D721Med (cell line): Measurements from ENCODE around the gene TOR1B.
"Not testable (repeated sequence)": the region's sequence is repeated elsewhere in the genome, so short reads cannot be mapped to it uniquely, and the experiment has no call there.

Experiments
- DNase-seq: peaks from one replicate; pipeline ENCODE4 v3.0.0; 2011; ENCODE audit warnings: low spot score; ENCODE audit not compliant: insufficient read length
- FAIRE-seq: peaks from 2 replicates; lab custom pipeline; 2011; peaks lifted over from hg19 to GRCh38; lab: Jason Lieb, UNC
- TF ChIP-seq, protein P1 (sequence below): IDR thresholded peaks from 2 replicates; pipeline ENCODE4 v1.5.1; 2012; ENCODE audit warnings: mild to moderate bottlenecking, control low read depth; ENCODE audit not compliant: insufficient read depth; ENCODE audit errors: missing control alignments

TOR1B gene

DNA sequence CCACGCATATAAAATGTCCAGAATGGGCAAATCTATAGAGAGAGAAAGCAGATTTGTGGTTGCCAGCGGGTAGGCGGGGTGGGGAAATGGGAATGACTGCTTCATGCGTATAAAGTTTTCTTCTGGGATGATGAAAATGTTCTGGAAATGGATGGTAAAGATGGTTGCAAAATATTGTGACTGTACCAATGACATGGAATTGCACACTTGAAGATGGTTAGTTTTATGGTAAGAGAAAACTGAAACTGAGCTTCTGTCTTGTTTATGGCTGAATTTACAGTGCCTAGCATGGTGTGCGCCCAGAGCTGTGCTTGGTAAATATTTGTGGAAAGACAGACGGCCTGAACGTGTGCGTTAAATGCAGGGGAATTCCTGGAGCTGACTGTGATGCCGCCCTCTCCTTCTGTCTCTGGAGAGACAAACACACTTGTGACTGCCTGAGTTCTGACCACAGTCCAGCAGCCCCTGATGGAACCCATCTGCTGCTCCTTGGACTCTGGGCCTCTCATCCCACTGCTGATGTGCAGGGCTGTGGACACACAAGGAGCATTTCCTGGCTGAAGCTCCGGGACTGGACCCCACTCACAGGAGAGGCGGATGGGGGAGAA lies 41.6 kb upstream of the TOR1B start:
- no peak for DNase-seq
- TF ChIP-seq, protein P1, sequence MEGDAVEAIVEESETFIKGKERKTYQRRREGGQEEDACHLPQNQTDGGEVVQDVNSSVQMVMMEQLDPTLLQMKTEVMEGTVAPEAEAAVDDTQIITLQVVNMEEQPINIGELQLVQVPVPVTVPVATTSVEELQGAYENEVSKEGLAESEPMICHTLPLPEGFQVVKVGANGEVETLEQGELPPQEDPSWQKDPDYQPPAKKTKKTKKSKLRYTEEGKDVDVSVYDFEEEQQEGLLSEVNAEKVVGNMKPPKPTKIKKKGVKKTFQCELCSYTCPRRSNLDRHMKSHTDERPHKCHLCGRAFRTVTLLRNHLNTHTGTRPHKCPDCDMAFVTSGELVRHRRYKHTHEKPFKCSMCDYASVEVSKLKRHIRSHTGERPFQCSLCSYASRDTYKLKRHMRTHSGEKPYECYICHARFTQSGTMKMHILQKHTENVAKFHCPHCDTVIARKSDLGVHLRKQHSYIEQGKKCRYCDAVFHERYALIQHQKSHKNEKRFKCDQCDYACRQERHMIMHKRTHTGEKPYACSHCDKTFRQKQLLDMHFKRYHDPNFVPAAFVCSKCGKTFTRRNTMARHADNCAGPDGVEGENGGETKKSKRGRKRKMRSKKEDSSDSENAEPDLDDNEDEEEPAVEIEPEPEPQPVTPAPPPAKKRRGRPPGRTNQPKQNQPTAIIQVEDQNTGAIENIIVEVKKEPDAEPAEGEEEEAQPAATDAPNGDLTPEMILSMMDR = no peak
- no peak for FAIRE-seq

DNA sequence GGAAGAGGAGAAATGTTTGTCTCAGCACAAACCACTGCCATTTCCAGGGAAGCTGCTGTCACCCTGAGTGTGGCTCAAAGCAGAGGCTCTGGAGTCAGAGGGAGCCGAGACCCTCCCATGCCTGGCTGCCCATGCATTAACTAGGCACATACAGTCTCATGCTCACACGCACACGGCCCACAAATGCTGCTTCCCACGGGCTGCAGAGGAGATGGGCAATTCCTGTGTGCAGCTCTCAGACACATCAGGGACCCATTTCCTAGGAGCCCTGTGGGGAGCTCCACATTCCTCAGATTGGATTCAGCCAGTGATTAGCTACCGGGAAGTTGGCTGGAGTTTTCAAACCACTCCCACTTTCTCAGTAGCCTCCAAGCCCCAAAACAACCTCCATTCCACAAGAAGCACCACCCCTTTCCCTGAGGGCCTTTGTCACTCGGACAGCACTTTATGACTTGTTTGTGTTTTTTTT lies 41.0 kb upstream of the TOR1B start:
- FAIRE-seq = no peak
- TF ChIP-seq, protein P1 = no peak
- no peak for DNase-seq

DNA sequence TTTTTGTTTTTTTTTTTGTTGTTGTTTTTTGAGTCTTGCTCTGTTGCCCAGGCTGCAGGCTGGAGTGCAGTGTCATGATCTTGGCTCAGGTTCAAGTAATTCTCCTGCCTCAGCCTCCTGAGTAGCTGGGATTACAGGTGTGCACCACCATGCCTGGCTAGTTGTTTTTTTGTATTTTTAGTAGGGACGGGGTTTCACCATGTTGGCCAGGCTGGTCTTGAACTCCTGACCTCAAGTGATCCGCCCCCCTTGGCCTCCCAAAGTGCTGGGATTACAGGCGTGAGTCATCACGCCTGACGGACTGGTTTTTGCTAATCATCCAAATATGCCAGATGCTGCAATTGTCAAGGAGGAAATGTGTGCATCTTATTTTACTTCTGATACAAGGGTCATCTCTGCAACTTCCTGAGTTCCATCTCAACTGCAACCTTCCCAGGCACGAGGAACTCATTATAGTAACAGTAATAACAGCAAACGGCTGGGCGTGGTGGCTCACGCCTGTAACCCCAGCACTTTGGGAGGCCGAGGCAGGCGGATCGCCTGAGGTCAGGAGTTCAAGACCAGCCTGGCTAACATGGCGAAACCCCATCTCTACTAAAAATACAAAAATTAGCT lies 40.5 kb upstream of the TOR1B start:
- FAIRE-seq, DNase-seq: not testable (repeated sequence)

DNA sequence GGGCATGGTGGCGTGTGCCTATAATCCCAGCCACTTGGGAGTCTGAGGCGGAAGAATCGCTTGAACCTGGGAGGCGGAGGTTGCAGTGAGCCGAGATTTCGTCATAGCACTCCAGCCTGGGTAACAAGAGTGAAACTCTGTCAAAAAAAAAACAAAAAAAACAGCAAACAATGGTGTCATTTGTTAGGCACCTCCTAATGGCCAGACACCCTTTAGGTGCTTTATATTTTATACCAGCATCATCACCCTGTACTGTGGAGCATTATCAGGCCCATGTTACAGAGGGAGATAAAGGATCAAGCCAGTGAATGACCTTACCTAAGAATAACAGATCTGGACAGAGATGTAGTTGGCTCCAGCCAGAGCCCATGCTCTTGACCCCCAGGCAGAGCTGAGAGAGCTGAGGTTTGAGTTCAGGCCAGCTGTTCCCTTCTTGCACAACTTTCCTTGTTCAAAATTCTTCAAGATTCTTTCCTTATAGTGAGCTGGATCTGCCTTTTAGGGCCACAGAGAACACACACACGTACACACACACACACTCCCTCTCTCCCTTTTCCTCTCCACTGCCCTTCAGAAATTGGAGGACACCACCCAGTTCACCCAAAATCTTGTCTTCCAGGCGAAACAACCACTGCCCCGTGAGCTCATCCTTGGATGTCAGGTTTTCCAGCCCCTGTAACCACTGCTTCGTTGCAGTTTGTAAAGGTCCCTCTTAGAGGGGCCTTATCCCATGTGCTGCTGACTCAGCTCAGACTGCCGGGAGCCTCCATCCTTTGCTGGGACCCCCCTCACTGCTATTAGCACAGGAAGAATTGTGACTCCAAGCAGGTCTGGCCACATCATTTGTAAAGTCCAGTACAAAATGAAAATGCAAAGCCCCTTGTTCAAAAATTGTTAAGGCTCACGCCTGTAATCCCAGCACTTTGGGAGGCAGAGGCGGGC lies 39.7 kb upstream of the TOR1B start:
- FAIRE-seq (no peak), DNase-seq (no peak)
- TF ChIP-seq, protein P1 = no peak

- no peak for DNase-seq
- TF ChIP-seq, protein P1 = no peak
- FAIRE-seq = no peak
These were observed 37.1 kb upstream of the TOR1B start for GRCh38 chr9:129765764-129766317.

DNA sequence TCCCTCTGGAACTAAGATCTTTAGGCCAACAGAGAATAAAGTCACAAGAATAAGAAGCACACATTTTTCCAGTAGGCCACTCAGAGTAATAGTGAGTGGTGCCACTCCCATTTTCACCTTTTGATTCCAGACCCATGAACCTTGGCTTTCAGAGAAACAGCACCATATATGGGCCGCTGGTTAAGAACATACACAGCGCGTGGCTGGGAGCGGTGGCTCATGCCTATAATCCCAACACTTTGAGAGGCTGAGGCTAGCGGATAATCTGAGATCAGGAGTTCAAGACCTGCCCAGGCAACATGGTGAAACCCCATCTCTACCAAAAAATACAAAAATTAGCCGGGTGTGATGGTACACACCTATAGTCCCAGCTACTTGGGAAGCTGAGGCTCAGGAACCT lies 34.5 kb upstream of the TOR1B start:
- no peak for FAIRE-seq
- TF ChIP-seq, protein P1 = no peak
- DNase-seq = no peak

GRCh38 chr9:129769669-129770068 lies 33.3 kb upstream of the TOR1B start:
- TF ChIP-seq, protein P1 = no peak
- no peak for FAIRE-seq
- no peak for DNase-seq
